Uterus (tissue), 4 donors: ENCODE data around the gene MYOD1. TPM values are rescaled to one million over a fixed set of nuclear protein-coding genes. Genes with fewer than 3 reads are reported as not detected.

Experiments used
- DNase-seq, 2 donors: peaks; one replicate each; pipeline ENCODE4 v3.0.0-alpha.2; 2019 to 2020
- H3K27ac ChIP-seq, 2 donors: fragments of 200-600 bp; sonication (generic); 1 replicate in 1 of 2; 2 replicates in 1 of 2; pipeline ENCODE4 v1.5.1; 2016 to 2018
- H3K27me3 ChIP-seq, 2 donors: fragments of 200-600 bp; sonication (generic); one replicate each; pipeline ENCODE4 v1.5.1; 2018 to 2019; ENCODE audit warnings: control low read depth in 1 of 2
- H3K36me3 ChIP-seq, 2 donors: fragments of 200-600 bp; sonication (generic); one replicate each; pipeline ENCODE4 v1.5.1; 2019; ENCODE audit warnings: control low read depth in 1 of 2
- H3K4me1 ChIP-seq, 2 donors: fragments of 200-600 bp; sonication (generic); one replicate each; pipeline ENCODE4 v1.5.1; 2018 to 2019; ENCODE audit warnings: control low read depth in 1 of 2
- H3K4me3 ChIP-seq, 2 donors: fragments of 200-600 bp; sonication (generic); 1 replicate in 1 of 2; 2 replicates in 1 of 2; pipeline ENCODE4 v1.5.1; 2018 to 2019; ENCODE audit warnings: mild to moderate bottlenecking in 1 of 2
- H3K9me3 ChIP-seq, 2 donors: fragments of 200-600 bp; sonication (generic); one replicate each; pipeline ENCODE4 v1.5.1; 2019; ENCODE audit warnings: control low read depth in 1 of 2
- CTCF ChIP-seq, 4 experiments: fragments of 200-600 bp in 2 of 4; fragments of 450-650 bp in 2 of 4; sonication (generic) in 2 of 4; IDR thresholded peaks; one replicate each; pipeline ENCODE4 v1.5.1; 2016 to 2019; ENCODE audit warnings: antibody characterized with exemption in 4 of 4, mild to moderate bottlenecking in 2 of 4, moderate library complexity in 1 of 4
- POLR2A ChIP-seq, 2 donors: fragments of 450-650 bp; IDR thresholded peaks; one replicate each; pipeline ENCODE4 v1.6.1; 2016; ENCODE audit warnings: antibody characterized with exemption in 2 of 2, mild to moderate bottlenecking in 1 of 2, moderate library complexity in 1 of 2
- intact Hi-C: fragments of 100-400 bp; cut with DNase I; formaldehyde crosslinking; loops from one replicate; pipeline ENCODE4 v1.15.1; 2023; ENCODE audit warnings: low total_unique reads
- total RNA-seq, 4 donors: library from RNA; depleted of rRNA in 3 of 4; stranded (reverse); fragments of >200 nt in 3 of 4; gene quantifications; one replicate each; pipeline versions ENCODE4 v1.1.0 to v1.2.4, GENCODE V29; 2014 to 2023
- donor health status: DM: yes; HTN: yes; CAD: no.

MYOD1 gene
- total RNA-seq, 4 donors from 2014 or later, result not detected

GRCh38 chr11:17721242-17721999, 2.0 kb downstream of the MYOD1 start:
- H3K9me3 ChIP-seq, result no peaks in the 10 kb centered on the region
- intact Hi-C loops, result no loop called here
- H3K4me1 ChIP-seq, result peaks cover 0 to 14% of the 10 kb centered on the region in 2 donors
- H3K36me3 ChIP-seq, result no peaks in the 10 kb centered on the region
- no peak for DNase-seq
- H3K4me3 ChIP-seq, result no peak overlapping the region
- H3K27ac ChIP-seq, result no peak overlapping the region
- peaks cover 0 to 21% of the 10 kb centered on the region in 2 donors for H3K27me3 ChIP-seq
- TF ChIP-seq POLR2A (IDR thresholded peaks at IDR 0.05) (no peak), CTCF (IDR thresholded peaks at IDR 0.05) (no peak)

- peaks cover 0 to 21% of the 10 kb centered on the region in 2 donors for H3K27me3 ChIP-seq
- intact Hi-C loops, result no loop called here
- H3K27ac ChIP-seq, result no peak overlapping the region
- H3K4me1 ChIP-seq, result peaks cover 0 to 14% of the 10 kb centered on the region in 2 donors
- H3K4me3 ChIP-seq, result no peak overlapping the region
- DNase-seq, result no peak
- H3K36me3 ChIP-seq, result no peaks in the 10 kb centered on the region
- no peaks in the 10 kb centered on the region for H3K9me3 ChIP-seq
- no peak for TF ChIP-seq CTCF (IDR thresholded peaks at IDR 0.05)
- TF ChIP-seq POLR2A (IDR thresholded peaks at IDR 0.05), result no peak
Observed at GRCh38 chr11:17722000-17722643, 2.8 kb downstream of the MYOD1 start.

GRCh38 chr11:17724020-17724908, 4.9 kb downstream of the MYOD1 start:
- H3K27ac ChIP-seq, result no peak overlapping the region
- no peak for DNase-seq
- no peaks in the 10 kb centered on the region for H3K36me3 ChIP-seq
- peaks cover 0 to 14% of the 10 kb centered on the region in 2 donors for H3K4me1 ChIP-seq
- intact Hi-C loops, result no loop called here
- no peaks in the 10 kb centered on the region for H3K9me3 ChIP-seq
- no peak for TF ChIP-seq POLR2A (IDR thresholded peaks at IDR 0.05)
- TF ChIP-seq CTCF (IDR thresholded peaks at IDR 0.05), result no peak
- H3K27me3 ChIP-seq, result peaks cover 0 to 11% of the 10 kb centered on the region in 2 donors
- H3K4me3 ChIP-seq, result no peak overlapping the region

- Histone ChIP-seq H3K4me1 (peaks cover 0 to 14% of the 10 kb centered on the region in 2 donors), H3K9me3 (no peaks in the 10 kb centered on the region), H3K27me3 (peaks cover 0 to 5% of the 10 kb centered on the region in 2 donors), H3K27ac (no peak overlapping the region), H3K36me3 (no peaks in the 10 kb centered on the region), H3K4me3 (no peak overlapping the region)
- intact Hi-C loops, result no loop called here
- DNase-seq, result no peak
- TF ChIP-seq POLR2A (IDR thresholded peaks at IDR 0.05) (no peak), CTCF (IDR thresholded peaks at IDR 0.05) (no peak)
Observed at GRCh38 chr11:17725174-17725573, 5.8 kb downstream of the MYOD1 start.
